ACC112 (cell line): ENCODE data around the gene FIBIN.
A peak's percentile ranks its signal among the peaks of the same experiment; 100 is the strongest.

Experiments used
- H2AFZ ChIP-seq: fragments of 200-600 bp; sonication (generic); one replicate; pipeline ENCODE4 v1.6.0; 2017; ENCODE audit warnings: antibody characterized with exemption, low read length; ENCODE audit not compliant: unreplicated experiment
- H3K27ac ChIP-seq: fragments of 200-600 bp; sonication (generic); 2 replicates; pipeline ENCODE4 v1.5.1; 2014; ENCODE audit warnings: low read depth, mild to moderate bottlenecking, antibody characterized with exemption, low read length, moderate library complexity
- H3K27me3 ChIP-seq: fragments of 200-600 bp; sonication (generic); 2 replicates; pipeline ENCODE4 v1.6.1; 2014; ENCODE audit warnings: mild to moderate bottlenecking, antibody characterized with exemption, low read length, moderate library complexity, mixed read lengths; ENCODE audit not compliant: insufficient read depth
- H3K36me3 ChIP-seq: fragments of 200-600 bp; sonication (generic); 2 replicates; pipeline ENCODE4 v1.6.1; 2016; ENCODE audit warnings: mild to moderate bottlenecking, antibody characterized with exemption, low read length, moderate library complexity, mixed read lengths; ENCODE audit not compliant: insufficient read depth
- H3K4me1 ChIP-seq: fragments of 200-600 bp; sonication (generic); one replicate; pipeline ENCODE4 v1.6.1; 2016; ENCODE audit warnings: low read length, mixed read lengths; ENCODE audit not compliant: insufficient read depth, unreplicated experiment, control insufficient read depth
- H3K4me3 ChIP-seq: fragments of 200-600 bp; sonication (generic); 2 replicates; pipeline ENCODE4 v1.5.1; 2014; ENCODE audit warnings: mild to moderate bottlenecking, low read depth, low read length
- H3K79me2 ChIP-seq: fragments of 200-600 bp; sonication (generic); one replicate; pipeline ENCODE4 v1.6.0; 2016; ENCODE audit warnings: low read length; ENCODE audit not compliant: control insufficient read depth, unreplicated experiment, insufficient read depth

The FIBIN gene

DNA sequence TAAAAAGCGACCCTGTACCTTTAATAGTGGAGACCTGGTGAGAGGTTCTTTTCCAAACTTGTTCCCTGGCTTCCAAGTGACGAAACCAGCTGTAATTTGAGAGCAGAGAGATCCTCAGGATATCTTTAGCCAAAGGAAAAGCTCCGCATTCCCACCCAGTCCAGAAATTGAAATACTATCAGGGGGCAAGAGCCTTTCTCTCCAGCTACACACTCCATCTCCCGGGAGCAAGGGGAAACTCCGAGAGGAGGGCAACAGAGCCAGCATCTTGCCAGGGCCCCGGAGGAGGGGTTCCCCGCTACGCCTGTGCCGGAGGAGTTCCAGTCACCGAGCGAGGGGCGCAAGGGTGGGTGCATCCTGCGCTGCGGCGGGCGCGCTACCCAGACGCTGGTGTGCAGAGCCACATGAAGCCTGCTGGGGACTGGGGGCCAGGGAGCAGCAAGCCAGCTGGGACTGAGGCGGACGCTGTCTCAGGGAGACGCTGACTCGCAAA lies at the start of gene FIBIN:
Gene FIBIN, plus strand, starts transcription at position 148 of the 493 bp plus-strand sequence. CDS start 415 bp downstream, outside the sequence.
- Histone ChIP-seq H3K27me3 (no peaks in the 10 kb centered on the region), H2AFZ (peak within 1 kb of the TSS; percentile 55), H3K4me3 (peak within 1 kb of the TSS; percentile 82), H3K36me3 (no peaks in the 10 kb centered on the region), H3K27ac (peak within 1 kb of the TSS; percentile 79), H3K4me1 (peaks cover 40% of the 10 kb centered on the region), H3K79me2 (peaks cover 12% of the 10 kb centered on the region)

DNA sequence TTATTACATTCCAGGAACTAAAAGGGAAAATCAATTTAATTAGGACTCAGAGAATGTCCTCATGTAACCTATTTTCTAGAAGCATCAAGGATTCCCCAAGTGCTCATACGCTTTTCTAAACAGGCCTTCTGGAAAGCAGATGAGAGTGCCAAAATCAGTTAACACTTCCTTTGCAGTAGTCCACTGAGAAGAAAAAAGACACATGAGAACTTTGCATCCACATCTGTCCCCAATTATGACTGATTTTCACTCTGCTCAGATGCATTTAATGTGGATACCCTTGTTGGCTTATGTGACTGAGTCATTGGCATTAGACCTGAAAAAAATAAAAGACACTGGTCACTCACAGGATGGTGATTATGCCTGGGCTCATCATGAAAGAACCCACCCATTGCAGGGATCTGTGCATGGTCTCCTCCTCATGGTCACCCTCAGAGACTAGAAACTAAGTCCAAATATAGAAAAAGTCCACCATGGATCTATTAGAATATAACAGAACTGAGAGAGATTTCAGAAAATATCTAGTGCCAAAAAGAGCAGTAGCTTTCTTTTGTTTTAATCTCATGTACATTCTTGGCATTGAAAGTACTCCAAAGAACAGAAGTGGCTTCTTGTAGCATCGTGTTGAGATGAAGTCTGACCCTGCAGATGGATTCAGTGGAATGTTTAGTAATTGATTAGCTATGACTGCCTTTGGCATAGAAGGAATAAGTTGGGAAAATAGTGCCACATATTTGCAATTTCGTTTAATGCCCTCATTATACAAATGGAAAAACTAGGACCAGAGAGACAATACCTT lies 48.8 kb upstream of the FIBIN start:
- Histone ChIP-seq H3K4me3 (peak overlapping the region; percentile 39; the same call in 1 of the 2 replicates), H3K36me3 (no peaks in the 10 kb centered on the region), H2AFZ (peak overlapping the region; percentile 33), H3K27me3 (no peaks in the 10 kb centered on the region), H3K4me1 (peaks cover 53% of the 10 kb centered on the region), H3K79me2 (no peaks in the 10 kb centered on the region), H3K27ac (peak overlapping the region; percentile 99)

- H2AFZ ChIP-seq: peak overlapping the region; percentile 11
- H3K4me3 ChIP-seq: peak overlapping the region; percentile 39; the same call in 1 of the 2 replicates
- peak overlapping the region; percentile 99 for H3K27ac ChIP-seq
- H3K79me2 ChIP-seq: no peaks in the 10 kb centered on the region
- H3K36me3 ChIP-seq: no peaks in the 10 kb centered on the region
- no peaks in the 10 kb centered on the region for H3K27me3 ChIP-seq
- H3K4me1 ChIP-seq: peaks cover 62% of the 10 kb centered on the region
Measured at GRCh38 chr11:26946257-26946716, 47.6 kb upstream of the FIBIN start.

DNA sequence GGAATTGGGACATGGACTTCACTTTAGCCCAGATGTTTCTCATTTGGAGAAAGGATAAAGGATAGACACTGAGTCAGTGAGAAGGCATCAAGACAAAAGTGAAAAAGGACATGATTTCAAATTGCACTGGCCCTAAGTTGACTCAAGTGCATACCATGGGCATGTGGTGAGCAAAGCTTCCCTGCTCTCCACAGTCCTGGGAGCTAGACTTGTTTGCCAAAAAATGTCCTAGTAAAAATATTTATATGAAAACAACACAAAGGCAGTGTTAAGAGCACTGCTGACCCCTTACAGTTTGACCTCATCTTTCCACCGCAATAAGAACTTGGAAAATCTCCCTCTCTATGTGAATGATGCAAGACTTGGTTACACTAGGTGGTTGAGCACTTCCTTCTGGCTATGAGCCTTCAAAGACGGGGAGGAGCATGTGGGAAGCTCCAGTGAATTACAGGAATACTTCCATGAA lies 46.5 kb upstream of the FIBIN start:
- H3K79me2 ChIP-seq: no peaks in the 10 kb centered on the region
- H3K27me3 ChIP-seq: no peaks in the 10 kb centered on the region
- peaks cover 62% of the 10 kb centered on the region for H3K4me1 ChIP-seq
- H3K4me3 ChIP-seq: peak overlapping the region; percentile 39
- H3K36me3 ChIP-seq: no peaks in the 10 kb centered on the region
- H3K27ac ChIP-seq: peak overlapping the region; percentile 99
- H2AFZ ChIP-seq: no peak overlapping the region

DNA sequence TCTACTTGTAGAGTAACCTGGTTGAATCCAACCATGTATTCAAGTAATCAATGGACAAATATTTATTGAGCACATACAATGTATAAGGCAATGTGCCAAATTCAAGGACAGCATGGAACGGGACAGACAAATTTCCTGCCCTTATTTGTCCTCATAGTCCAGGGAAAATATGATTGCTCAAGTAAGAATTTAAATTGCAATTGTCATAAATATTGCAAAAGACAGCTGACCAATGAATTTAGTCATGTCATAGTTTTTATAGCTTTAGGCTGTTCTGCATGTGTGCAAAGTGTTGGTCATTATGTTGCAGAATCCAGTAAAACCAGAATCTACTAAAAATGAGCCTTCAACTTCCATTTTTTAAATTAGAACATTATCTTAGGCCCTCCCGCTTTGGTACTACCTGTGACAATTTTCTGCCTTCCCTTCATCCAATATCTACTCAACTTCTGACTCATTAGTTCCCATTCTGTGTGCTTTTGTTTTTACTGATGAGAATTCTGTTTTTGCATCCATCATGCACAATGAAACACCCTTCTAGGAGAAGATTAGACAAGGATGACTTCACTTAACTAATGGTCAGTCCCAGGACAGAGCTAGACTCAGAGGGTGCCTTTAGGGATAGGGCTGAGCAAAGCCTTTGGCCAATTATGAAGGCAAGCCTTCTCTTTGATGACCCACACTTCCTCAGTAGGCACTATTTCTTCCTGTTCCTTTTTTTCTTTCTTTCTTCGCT lies 45.8 kb upstream of the FIBIN start:
- H3K27me3 ChIP-seq: no peaks in the 10 kb centered on the region
- peaks cover 62% of the 10 kb centered on the region for H3K4me1 ChIP-seq
- peak overlapping the region; percentile 39; the same call in 1 of the 2 replicates for H3K4me3 ChIP-seq
- H3K36me3 ChIP-seq: no peaks in the 10 kb centered on the region
- H3K79me2 ChIP-seq: no peaks in the 10 kb centered on the region
- no peak overlapping the region for H2AFZ ChIP-seq
- H3K27ac ChIP-seq: peak overlapping the region; percentile 99

- H2AFZ ChIP-seq: no peak overlapping the region
- H3K27me3 ChIP-seq: no peaks in the 10 kb centered on the region
- H3K4me1 ChIP-seq: peaks cover 66% of the 10 kb centered on the region
- no peak overlapping the region for H3K4me3 ChIP-seq
- H3K27ac ChIP-seq: peak overlapping the region; percentile 99
- H3K36me3 ChIP-seq: no peaks in the 10 kb centered on the region
- no peaks in the 10 kb centered on the region for H3K79me2 ChIP-seq
Measured at GRCh38 chr11:26948881-26949280, 45.0 kb upstream of the FIBIN start.

GRCh38 chr11:26949846-26950245 lies 44.1 kb upstream of the FIBIN start:
- peak overlapping the region; percentile 99 for H3K27ac ChIP-seq
- H3K36me3 ChIP-seq: no peaks in the 10 kb centered on the region
- H3K4me1 ChIP-seq: peaks cover 67% of the 10 kb centered on the region
- H3K27me3 ChIP-seq: no peaks in the 10 kb centered on the region
- no peak overlapping the region for H2AFZ ChIP-seq
- H3K4me3 ChIP-seq: no peak overlapping the region
- no peaks in the 10 kb centered on the region for H3K79me2 ChIP-seq

GRCh38 chr11:26950260-26950719 lies 43.6 kb upstream of the FIBIN start:
- Histone ChIP-seq H3K36me3 (no peaks in the 10 kb centered on the region), H2AFZ (no peak overlapping the region), H3K27me3 (no peaks in the 10 kb centered on the region), H3K27ac (peak overlapping the region; percentile 99), H3K4me1 (peaks cover 63% of the 10 kb centered on the region), H3K4me3 (no peak overlapping the region), H3K79me2 (no peaks in the 10 kb centered on the region)

GRCh38 chr11:26951809-26952515 lies 42.0 kb upstream of the FIBIN start:
- Histone ChIP-seq H3K79me2 (no peaks in the 10 kb centered on the region), H3K27me3 (no peaks in the 10 kb centered on the region), H3K4me1 (peaks cover 46% of the 10 kb centered on the region), H3K4me3 (no peak overlapping the region), H3K36me3 (no peaks in the 10 kb centered on the region), H3K27ac (no peak overlapping the region), H2AFZ (no peak overlapping the region)

- peak overlapping the region; percentile 72 for H3K27ac ChIP-seq
- peaks cover 30% of the 10 kb centered on the region for H3K4me1 ChIP-seq
- H3K79me2 ChIP-seq: no peaks in the 10 kb centered on the region
- no peaks in the 10 kb centered on the region for H3K27me3 ChIP-seq
- peak overlapping the region; percentile 48 for H2AFZ ChIP-seq
- H3K36me3 ChIP-seq: no peaks in the 10 kb centered on the region
- H3K4me3 ChIP-seq: no peak overlapping the region
Measured at GRCh38 chr11:26953770-26954392, 40.0 kb upstream of the FIBIN start.
